K562 (cell line): Measurements from ENCODE around the gene MYMK. TPM values are rescaled to one million over a fixed set of nuclear protein-coding genes. Genes with fewer than 3 reads are reported as not detected.

Source experiments
- ATAC-seq: fragments of 200-7000 bp; cut with Tn5 transposase; 3 replicates; pipeline ENCODE4 v1.9.1; 2020; ENCODE audit warnings: moderate library complexity
- BruUV-seq: library from RNA; stranded (reverse); fragments of 400-500 nt; replicated peaks from 2 replicates; lab custom pipeline; 2021; lab: Mats Ljungman, UMichigan
- CTCF ChIA-PET: fragments of 300-600 bp; formaldehyde crosslinking; extraction: SDS; loops from one replicate; lab custom pipeline; 2021; ENCODE audit warnings: low intra/inter-chr PET ratio; lab: Yijun Ruan, JAX
- POLR2A ChIA-PET: fragments of 300-600, 350-650 bp; sonication (Branson Sonifier 250); formaldehyde crosslinking; extraction: SDS; loops from one replicate; lab custom pipeline; 2021; ENCODE audit warnings: antibody characterized with exemption, inconsistent platforms; lab: Yijun Ruan, JAX
- DNase-seq, 4 experiments: peaks; one replicate each; pipeline versions ENCODE4 v3.0.0 to v3.0.0-alpha.2; 2011 to 2018; ENCODE audit warnings: low spot score in 3 of 4, mixed read lengths in 3 of 4; ENCODE audit errors: extremely low read depth in 1 of 4
- FAIRE-seq: peaks from 2 replicates; lab custom pipeline; 2011; peaks lifted over from hg19 to GRCh38; lab: Jason Lieb, UNC
- H2AFZ ChIP-seq: 2 replicates; pipeline ENCODE4 v1.6.0; 2011; ENCODE audit warnings: low read depth, low read length, control low read depth, inconsistent platforms
- H3K27ac ChIP-seq: fragments of 200-600 bp; 3 replicates; pipeline ENCODE4 v1.8.0; 2011; ENCODE audit warnings: low read depth, mild to moderate bottlenecking, control low read depth, inconsistent platforms, low read length, moderate library complexity, mixed read lengths; ENCODE audit errors: extremely low read depth
- H3K27me3 ChIP-seq, 2 experiments: fragments of 300-600 bp in 1 of 2; 2 replicates in 1 of 2; 3 replicates in 1 of 2; pipeline versions ENCODE4 v1.6.0 to v1.8.0; 2011; ENCODE audit warnings: inconsistent platforms in 2 of 2, low read length in 2 of 2, mild to moderate bottlenecking in 1 of 2, mixed read lengths in 1 of 2, moderate library complexity in 1 of 2; ENCODE audit not compliant: control insufficient read depth in 2 of 2, insufficient read depth in 2 of 2
- H3K36me3 ChIP-seq: fragments of 300-600 bp; 3 replicates; pipeline ENCODE4 v1.8.0; 2011; ENCODE audit warnings: mild to moderate bottlenecking, low read length, inconsistent platforms; ENCODE audit not compliant: control insufficient read depth, insufficient read depth
- H3K4me1 ChIP-seq, 2 experiments: fragments of 200-600 bp in 1 of 2; replicated peaks in 1 of 2; 2 replicates in 1 of 2; 3 replicates in 1 of 2; pipeline versions ENCODE4 v1.5.1 to v1.8.0; 2011; ENCODE audit warnings: inconsistent platforms in 2 of 2, low read length in 2 of 2, mild to moderate bottlenecking in 1 of 2, mixed read lengths in 1 of 2, moderate library complexity in 1 of 2; ENCODE audit not compliant: control insufficient read depth in 2 of 2, insufficient read depth in 2 of 2
- H3K4me2 ChIP-seq: 2 replicates; pipeline ENCODE4 v1.6.1; 2011; ENCODE audit warnings: low read length, control low read depth, inconsistent platforms, mixed read lengths; ENCODE audit not compliant: insufficient read depth
- H3K4me3 ChIP-seq: fragments of 200-600 bp; sonication (generic), shearing (Covaris generic); 2 replicates; pipeline ENCODE4 v1.5.1; 2016; ENCODE audit warnings: control low read depth, inconsistent platforms
- H3K79me2 ChIP-seq: fragments of 200-600 bp; 3 replicates; pipeline ENCODE4 v1.8.0; 2011; ENCODE audit warnings: low read length, inconsistent platforms; ENCODE audit not compliant: control insufficient read depth, insufficient read depth
- H3K9ac ChIP-seq, 2 experiments: 2 replicates each; pipeline versions ENCODE4 v1.6.0 to v1.6.1; 2011; ENCODE audit warnings: low read depth in 2 of 2, low read length in 2 of 2, control low read depth in 1 of 2, inconsistent platforms in 1 of 2, mild to moderate bottlenecking in 1 of 2, mixed read lengths in 1 of 2; ENCODE audit not compliant: insufficient read depth in 1 of 2
- H3K9me1 ChIP-seq: one replicate; pipeline ENCODE4 v1.6.0; 2011; ENCODE audit warnings: inconsistent platforms, mild to moderate bottlenecking, low read length, moderate library complexity; ENCODE audit not compliant: control insufficient read depth, insufficient read depth
- H3K9me3 ChIP-seq: replicated peaks from 2 replicates; pipeline ENCODE4 v1.5.1; 2011; ENCODE audit warnings: low read depth, low read length, inconsistent platforms; ENCODE audit not compliant: control insufficient read depth, insufficient read depth
- H4K20me1 ChIP-seq: replicated peaks from 2 replicates; pipeline ENCODE4 v1.6.1; 2011; ENCODE audit warnings: low read length, inconsistent platforms, mixed read lengths; ENCODE audit not compliant: control insufficient read depth, insufficient read depth
- PBX2 ChIP-seq, 2 experiments: IDR thresholded peaks in 1 of 2; conservative IDR thresholded peaks in 1 of 2; 2 replicates each; pipeline ENCODE4 v1.6.1; 2016; ENCODE audit warnings: low read depth in 2 of 2, mild to moderate bottlenecking in 1 of 2, missing compliant biosample characterization in 1 of 2, missing genetic modification characterization in 1 of 2, moderate library complexity in 1 of 2
- PRPF4 ChIP-seq: fragments of 200-400 bp; formaldehyde crosslinking; IDR thresholded peaks from one replicate; pipeline ENCODE4 v1.6.1; 2017; ENCODE audit warnings: low read length, low read depth, mild to moderate bottlenecking; ENCODE audit not compliant: insufficient read depth, poor library complexity, severe bottlenecking
- ZNF592 ChIP-seq: fragments of 450-650 bp; IDR thresholded peaks from 2 replicates; pipeline ENCODE4 v1.6.1; 2017; ENCODE audit warnings: antibody characterized with exemption, mild to moderate bottlenecking
- WGBS: fragments of 100-300 bp; shearing (Covaris generic); methylation state at CpG from one replicate; pipeline ENCODE4 v1.1.6; 2016; ENCODE audit warnings: low coverage, mixed read lengths; ENCODE audit not compliant: insufficient coverage; ENCODE audit errors: missing lambda C conversion rate; 5-methylcytosine and 5-hydroxymethylcytosine counted together
- in situ Hi-C: fragments of 300-500 bp; cut with MboI; formaldehyde crosslinking; loops from 4 replicates; pipeline ENCODE4 v1.15.0; 2018; ENCODE audit warnings: inconsistent platforms, mixed read lengths
- intact Hi-C: fragments of 100-400 bp; cut with micrococcal nuclease; formaldehyde crosslinking; loops from 2 replicates; pipeline ENCODE4 v1.14.2; 2022
- polyA plus RNA-seq, 8 experiments: library from polyadenylated mRNA; depleted of rRNA in 4 of 8; stranded (reverse) in 5 of 8; unstranded in 3 of 8; fragments of >200 nt; fragmentation: Nextera tagmentation in 2 of 8; fragmentation: Illumina TruSeq in 1 of 8; extraction: Ambion mirVana in 2 of 8; extraction: Trizol in 1 of 8; gene quantifications; 2 replicates each; pipeline versions ENCODE4 v1.2.1 to v1.2.3, GENCODE V29; 2011 to 2014; ENCODE audit warnings: inconsistent platforms in 1 of 8, missing spikeins in 1 of 8
- total RNA-seq, 7 experiments: library from RNA; depleted of rRNA in 6 of 7; stranded (reverse); fragments of >200 nt in 6 of 7; fragmentation: Illumina TruSeq in 2 of 7; extraction: Trizol in 2 of 7; gene quantifications; 2 replicates each; pipeline versions ENCODE4 v1.2.1 to v1.2.3, GENCODE V29; 2011 to 2021; ENCODE audit warnings: low replicate concordance in 1 of 7

Gene MYMK
- total and polyA plus RNA-seq, 9 of the 15 experiments (the other 6 are each of a cell fraction or from before 2014, with no cell fraction given): not detected

DNA sequence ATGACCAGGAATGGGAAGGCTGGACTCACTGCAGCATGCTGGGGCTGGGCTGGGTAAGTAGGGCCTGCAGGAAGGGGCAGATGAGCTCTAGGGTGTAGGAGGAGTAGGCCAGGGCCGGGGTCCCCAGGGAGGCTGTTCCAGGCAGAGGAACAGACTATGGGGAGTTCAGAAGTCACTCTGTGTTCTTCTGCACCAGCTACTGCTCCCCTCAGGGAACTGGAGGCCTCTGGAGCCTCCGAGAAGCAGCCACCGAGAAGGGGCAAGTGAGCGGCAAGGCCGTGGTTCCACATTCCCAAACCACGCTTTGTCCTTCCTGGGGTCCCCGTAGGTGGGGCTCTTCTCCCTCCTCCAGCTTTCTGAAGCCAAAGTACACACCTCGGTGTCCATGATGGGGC lies 37.4 kb downstream of the MYMK start:
- no peak for DNase-seq
- no peak for ATAC-seq
- FAIRE-seq: no peak
- no peaks in the 10 kb centered on the region for H3K36me3 ChIP-seq
- H3K9me3 ChIP-seq: no peaks in the 10 kb centered on the region
- intact Hi-C loops (loop anchor here (2.0 kb wide), 2 partner anchors 129 to 303 kb away; no protein-coding TSS in a partner anchor), in situ Hi-C loops (loop anchor here (5.0 kb wide), 1 partner anchor 300 kb away; no protein-coding TSS in a partner anchor)
- H3K9me1 ChIP-seq: no peaks in the 10 kb centered on the region
- H3K27me3 ChIP-seq: peaks cover 22 to 71% of the 10 kb centered on the region in 2 experiments; a peak in 4 of 5 replicates
- no TSS peak for BruUV-seq
- WGBS: 39% methylated on average over 6 of the region's 8 CpGs
- no peak overlapping the region for H3K4me2 ChIP-seq
- 0 out of 4 replicates have a peak overlapping the region, but pooled peaks of 1 of the 2 experiments have one; percentile 45 for H3K9ac ChIP-seq
- H3K4me1 ChIP-seq: peaks cover 0 to 44% of the 10 kb centered on the region in 2 experiments; a peak in 3 of 5 replicates
- H4K20me1 ChIP-seq: no peaks in the 10 kb centered on the region
- TF ChIP-seq PRPF4 (no peak), PBX2 (CRISPR knock-in tag; IDR thresholded peaks at IDR 0.05; ENCODE audit: low read depth) (no peak), PBX2 (tag; conservative IDR thresholded peaks at IDR 0.05; ENCODE audit: low read depth) (no peak), ZNF592 (no peak)
- TF ChIP-seq, all 486 proteins: peak for 0
- no peak overlapping the region for H3K27ac ChIP-seq
- CTCF ChIA-PET: interaction anchor here (0.9 to 2.0 kb wide), 3 partner anchors 24 to 302 kb away, joined by 3 to 33 read pairs (median 4); no protein-coding TSS in a partner anchor
- H3K4me3 ChIP-seq: no peak overlapping the region
- no peaks in the 10 kb centered on the region for H3K79me2 ChIP-seq
- POLR2A ChIA-PET: no interaction called here
- no peak overlapping the region; the same call in 1 of the 2 replicates for H2AFZ ChIP-seq
